NCI-H128 (cell line): ENCODE data around the gene NMRAL1.
A peak's percentile ranks its signal among the peaks of the same experiment; 100 is the strongest.

ENCODE experiments used
- DNase-seq: peaks from one replicate; lab custom pipeline; 2025; ENCODE audit not compliant: unreplicated experiment; lab: John Stamatoyannopoulos, UW

Gene NMRAL1

DNA sequence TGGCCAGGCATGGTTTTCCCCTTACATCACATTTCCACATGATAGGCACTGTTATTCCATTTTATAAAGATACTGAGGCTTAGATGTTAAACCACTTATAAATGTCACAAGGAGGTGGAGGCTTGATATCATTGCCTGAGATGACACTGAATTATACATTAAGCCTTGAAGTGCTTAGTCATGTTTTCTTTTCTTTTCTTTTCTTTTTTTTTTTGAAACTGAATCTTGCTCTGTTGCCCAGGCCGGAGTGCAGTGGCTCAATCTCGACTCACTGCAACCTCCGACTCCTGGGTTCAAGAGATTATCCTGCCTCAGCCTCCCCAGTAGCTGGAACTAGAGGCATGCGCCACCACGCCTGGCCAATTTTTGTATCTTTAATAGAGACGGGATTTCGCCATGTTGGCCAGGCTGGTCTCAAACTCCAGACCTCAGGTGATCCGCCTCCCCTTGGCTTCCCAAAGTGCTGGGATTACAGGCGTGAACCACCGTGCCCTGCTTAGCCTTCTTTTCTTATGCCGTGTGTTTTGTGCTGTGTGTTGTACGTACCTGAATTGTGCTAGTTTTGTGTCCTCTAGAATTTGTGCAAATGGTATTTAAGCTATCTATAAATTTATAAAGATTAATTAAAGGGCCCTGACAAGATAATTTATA lies 47.6 kb downstream of the NMRAL1 start:
- DNase-seq = no peak

DNA sequence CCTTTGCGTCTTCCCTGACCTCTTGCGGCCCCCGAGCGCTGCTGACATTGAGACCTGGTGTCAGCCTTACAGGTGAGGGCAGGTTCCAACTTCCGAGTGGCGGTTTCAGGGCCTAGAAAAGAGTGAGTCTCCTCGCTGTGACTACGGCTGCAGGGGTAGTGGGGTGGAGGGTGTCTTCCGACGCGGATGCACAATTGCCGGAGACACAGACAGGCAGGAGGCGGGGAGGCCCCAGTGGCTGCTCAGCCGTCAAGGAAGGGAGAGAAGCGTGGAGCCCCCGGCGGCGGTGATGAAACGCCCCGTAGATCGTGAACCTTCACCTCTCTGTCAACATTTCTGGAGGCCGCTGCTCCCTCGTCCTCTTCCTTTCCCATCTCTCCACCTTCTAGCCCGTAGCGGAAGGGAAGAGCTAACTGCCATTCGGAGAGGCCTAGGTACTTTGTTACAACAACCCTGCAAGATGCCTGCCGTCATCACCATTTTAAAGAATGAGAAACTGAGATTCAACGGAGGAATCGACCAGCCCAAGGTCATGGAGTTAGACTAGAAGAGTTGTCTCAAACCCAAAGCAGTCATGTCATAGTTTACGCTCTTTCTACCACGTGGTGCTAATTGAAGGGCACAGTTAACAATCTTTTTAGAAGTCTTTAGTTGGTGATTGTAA lies 48.3 kb downstream of the NMRAL1 start:
- DNase-seq = no peak

DNA sequence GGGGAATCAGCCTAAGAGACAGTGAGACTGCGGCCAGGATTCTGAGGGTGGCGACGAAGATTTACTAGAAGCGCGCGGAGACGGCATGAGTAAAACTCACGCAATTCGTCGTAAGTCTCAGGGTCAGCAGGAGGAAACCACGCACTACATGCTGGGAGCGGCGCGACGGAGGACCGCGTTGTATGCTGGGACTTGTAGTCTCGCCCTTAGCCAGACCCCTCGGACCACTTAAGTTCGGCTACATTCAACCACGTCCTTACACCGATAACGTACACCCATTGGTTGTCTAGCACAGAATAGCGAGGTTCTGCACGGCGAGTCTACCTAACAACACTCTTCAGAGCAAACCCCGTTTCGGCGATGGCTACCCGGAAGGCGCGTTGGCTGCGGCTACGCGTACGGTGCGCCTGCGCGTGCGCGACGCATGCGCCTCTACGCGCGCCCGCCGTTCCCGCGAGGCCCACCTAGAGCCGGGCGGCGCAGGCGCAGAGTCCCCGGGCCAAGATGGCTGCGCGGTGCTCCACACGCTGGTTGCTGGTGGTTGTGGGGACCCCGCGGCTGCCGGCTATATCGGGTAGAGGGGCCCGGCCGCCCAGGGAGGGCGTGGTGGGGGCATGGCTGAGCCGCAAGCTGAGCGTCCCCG lies 48.9 kb downstream of the NMRAL1 start, which contains the start of gene DNAJA3:
DNAJA3 (plus strand) TSS at position 491 of the 643 bp plus-strand sequence; CDS start at position 505, 14 bp downstream.
- peak; percentile 84 for DNase-seq

DNA sequence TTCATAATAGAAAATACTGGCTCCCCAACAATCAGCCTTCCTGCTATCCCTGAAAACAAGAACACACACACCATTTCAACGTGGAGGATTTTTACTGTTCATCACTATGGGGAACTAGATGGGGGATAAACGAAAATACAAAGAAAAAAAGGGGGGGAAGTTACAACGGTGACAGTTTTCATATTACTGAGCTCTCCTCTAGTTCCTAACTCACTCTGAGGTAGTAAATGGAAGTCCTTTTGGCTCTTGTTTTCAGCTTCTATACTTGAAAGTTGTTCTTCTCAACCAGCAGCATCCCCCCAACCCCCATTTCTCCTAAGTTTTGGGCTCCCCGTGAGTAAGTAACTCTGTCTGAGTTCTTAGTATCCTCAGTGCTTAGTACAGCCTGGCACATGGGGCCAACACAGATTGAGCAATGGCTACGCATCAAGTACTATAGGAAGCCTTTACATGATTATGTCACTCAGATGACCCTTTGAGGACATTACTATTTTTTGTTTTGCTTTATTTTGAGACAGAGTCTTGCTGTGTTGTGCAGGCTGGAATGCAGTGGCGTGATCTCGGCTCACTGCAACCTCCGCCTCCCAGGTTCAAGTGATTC lies 53.8 kb downstream of the NMRAL1 start:
- DNase-seq = no peak

DNA sequence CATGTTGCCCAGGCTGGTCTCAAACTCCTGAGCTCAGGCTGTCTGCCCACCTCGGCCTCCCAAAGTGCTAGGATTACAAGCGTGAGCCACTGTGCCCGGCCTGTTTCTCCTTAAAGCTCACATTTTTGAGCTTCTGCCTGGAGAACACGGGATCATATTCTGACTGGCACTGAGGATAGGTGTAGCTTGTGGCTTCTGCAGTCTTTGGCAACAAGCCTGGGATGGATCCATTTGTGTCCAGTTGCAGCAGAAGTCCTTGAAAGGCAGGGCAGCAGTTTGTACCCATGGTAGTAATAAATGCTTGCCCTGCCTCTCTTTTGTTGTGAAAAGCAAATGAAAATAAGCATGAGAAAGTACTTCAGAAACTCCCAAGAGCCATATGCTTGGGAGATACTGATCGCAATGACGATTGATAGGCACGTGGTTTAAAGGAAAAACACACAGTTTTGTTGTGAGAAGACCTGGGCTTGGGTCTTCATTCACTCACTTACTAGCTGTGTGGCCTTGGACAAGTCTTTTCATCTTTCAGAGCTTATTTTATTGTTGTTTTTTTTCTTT lies 54.9 kb downstream of the NMRAL1 start:
- no peak for DNase-seq

DNA sequence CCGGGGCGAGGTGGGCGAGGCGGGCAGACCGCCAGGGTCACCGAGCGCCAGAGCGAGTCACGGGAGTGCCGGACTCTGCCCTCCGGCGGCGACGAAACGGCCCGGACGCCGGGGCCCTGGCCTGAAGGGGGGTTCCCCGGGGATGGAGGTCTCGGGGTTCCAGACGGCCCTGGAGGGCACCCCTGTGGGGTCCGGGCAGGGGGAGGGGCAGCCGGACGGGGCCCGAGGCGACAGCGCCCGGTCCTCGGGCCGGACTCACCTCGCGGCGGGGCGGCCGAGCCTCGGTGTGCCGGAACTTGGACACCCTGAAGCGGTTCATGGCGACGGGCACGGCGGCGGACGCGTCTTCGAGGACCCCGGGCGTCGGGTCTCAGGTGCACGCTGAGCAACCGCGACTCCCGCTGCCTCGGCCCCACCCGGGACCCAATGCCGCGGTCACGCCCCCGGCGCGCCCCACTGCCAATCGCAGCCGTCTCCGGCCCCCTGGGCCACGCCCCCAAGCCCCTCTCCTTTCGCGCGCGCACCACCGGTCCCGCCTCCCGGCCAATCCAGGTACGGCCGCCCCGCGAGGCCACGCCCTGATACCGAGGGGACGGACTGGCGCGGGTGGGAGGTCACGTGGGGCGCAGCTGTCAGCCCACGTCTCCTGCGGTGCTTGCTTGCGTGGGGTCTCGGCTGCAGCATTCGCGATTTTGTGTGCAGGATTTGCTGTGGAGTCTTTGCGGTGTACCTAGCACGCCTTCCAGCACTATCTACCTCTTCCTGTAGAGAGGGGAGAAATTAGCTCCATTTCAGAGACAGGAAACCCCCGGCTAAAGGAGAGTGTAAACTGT lies 58.0 kb downstream of the NMRAL1 start, which contains the start of gene CORO7:
CORO7 (minus strand) TSS at position 397 of the 833 bp plus-strand sequence; CDS start at position 319, 78 bp downstream.
- peak; percentile 70 for DNase-seq

DNA sequence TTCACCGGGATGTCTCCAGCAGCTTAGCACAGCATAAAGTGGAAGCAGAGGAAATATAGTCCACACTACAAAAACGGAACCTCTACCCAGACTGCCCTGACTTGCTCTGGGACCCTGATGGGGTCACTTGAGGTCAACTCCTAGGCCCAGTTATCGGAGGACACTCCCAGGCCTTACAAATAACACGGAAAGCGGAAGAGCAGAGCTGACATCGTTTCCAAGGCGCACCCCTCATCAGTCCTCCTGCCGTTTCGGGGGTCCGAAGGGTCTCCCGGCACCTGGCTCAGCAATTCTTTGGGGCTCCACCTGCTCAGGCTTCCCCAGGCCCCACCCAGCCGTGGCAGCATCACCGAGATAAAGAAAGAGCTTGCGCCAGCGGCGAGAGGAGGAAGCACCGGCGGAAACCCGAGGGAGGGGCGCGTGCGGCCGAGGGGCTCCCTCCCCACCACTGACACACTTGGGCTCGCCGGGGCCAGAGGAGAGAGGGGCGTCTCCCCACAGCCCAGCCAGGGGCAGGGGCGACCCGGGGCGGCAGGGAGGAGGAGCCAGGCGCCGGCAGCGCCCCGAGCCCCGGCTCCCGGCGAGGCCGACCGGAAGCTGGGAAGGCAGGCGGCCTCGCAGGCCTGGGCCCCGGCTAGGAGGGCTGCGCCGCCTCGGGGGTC lies 58.8 kb downstream of the NMRAL1 start:
- no peak for DNase-seq

DNA sequence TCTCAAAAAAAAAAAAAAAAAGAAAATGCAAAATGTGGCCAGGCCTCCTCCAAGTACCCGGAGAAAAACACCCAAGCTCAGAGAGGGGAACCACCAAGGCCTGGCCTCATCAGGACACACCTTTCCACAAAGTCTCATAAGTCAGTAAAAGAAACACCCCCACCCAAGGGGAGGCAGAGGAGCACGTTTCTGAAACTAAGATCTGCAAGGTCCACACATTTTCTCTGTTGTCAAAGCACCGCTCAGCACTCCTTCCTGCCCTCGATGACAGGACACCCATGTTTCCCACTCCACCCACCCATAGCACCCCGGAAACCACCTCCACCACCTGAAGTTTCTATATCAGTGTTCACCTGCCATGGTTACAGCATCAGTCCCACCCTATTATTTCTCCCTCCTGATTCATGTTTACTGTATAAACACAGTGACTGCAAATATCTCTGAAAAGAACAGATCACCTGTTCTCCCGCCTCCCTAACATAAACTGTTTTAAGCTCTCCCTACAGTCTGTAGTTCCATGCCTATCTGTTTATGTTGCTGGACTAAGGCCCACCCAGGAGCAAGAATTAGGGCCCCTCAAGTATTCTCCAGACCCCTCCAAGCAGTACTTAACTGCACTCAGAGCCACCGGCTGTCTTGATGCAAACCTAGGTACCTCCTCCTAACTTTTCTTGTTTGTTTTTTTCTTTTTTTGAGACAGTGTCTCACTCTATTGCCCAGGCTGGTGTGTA lies 60.1 kb downstream of the NMRAL1 start:
- no peak for DNase-seq

DNA sequence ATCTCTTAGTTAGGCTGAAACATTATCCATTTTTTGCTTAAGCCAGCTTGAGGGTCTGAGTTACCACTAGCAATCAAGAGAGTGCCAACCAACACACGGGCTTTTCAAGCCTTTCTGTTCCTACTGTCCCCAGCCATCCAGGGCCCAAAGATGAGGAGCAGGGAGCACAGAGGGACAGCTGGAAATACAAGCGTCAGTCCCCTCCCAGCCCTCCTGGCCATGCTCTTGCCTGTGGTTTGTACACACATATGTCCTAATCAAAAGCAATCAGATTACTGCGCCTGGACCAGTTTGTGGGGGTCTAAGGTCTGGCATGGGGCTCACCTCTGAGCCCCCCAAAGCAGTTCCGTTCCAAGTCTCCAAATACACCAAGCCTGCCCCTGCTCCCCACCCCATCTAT lies 61.6 kb downstream of the NMRAL1 start:
- no peak for DNase-seq

DNA sequence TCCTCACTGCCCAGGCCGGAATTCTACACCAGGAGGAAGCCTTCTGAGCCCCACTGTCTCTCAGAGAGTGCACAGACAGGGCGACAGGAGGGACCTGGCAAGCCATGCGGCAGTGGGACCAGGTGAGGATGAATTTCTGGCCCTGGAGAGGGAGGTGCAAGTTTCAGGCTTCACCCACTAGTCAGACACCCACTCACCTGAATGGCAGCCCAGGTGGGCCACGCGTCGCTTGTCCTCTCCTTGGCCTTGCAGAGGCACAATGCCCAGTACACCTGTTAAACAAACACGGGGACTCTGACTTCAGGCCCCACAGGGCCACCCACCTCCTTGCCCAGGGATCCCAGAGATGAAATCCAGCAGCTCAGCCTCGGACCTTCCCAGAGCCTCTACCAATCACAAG lies 62.3 kb downstream of the NMRAL1 start:
- no peak for DNase-seq
